Psoas muscle (tissue), 8 donors: ENCODE data around the gene TMEM119. TPM values are rescaled to one million over a fixed set of nuclear protein-coding genes. Genes with fewer than 3 reads are reported as not detected.

Experiments
- ATAC-seq, 4 donors: fragments of 200-7000 bp; cut with Tn5 transposase; one replicate each; pipeline ENCODE4 v1.9.1; 2020; ENCODE audit warnings: moderate library complexity in 3 of 4, mild to moderate bottlenecking in 2 of 4
- DNase-seq, 2 donors: peaks; one replicate each; pipeline ENCODE4 v3.0.0-alpha.2; 2020
- H3K27ac ChIP-seq: fragments of 200-600 bp; one replicate; pipeline ENCODE4 v1.8.0; 2022
- H3K27me3 ChIP-seq, 3 donors: fragments of 200-600 bp in 1 of 3; one replicate each; pipeline versions ENCODE4 v1.6.1 to v1.8.0; 2013 to 2022; ENCODE audit warnings: low read length in 2 of 3, mild to moderate bottlenecking in 2 of 3, moderate library complexity in 1 of 3; ENCODE audit not compliant: insufficient read depth in 3 of 3
- H3K36me3 ChIP-seq, 2 donors: fragments of 200-600 bp in 1 of 2; one replicate each; pipeline versions ENCODE4 v1.6.1 to v1.8.0; 2013 to 2022; ENCODE audit warnings: low read depth in 1 of 2, mild to moderate bottlenecking in 1 of 2, moderate library complexity in 1 of 2; ENCODE audit not compliant: insufficient read depth in 1 of 2
- H3K4me1 ChIP-seq: fragments of 200-600 bp; one replicate; pipeline ENCODE4 v1.8.0; 2022
- H3K4me3 ChIP-seq: fragments of 200-600 bp; one replicate; pipeline ENCODE4 v1.8.0; 2022; ENCODE audit warnings: mild to moderate bottlenecking
- H3K9me3 ChIP-seq: fragments of 200-600 bp; one replicate; pipeline ENCODE4 v1.8.0; 2022
- WGBS, 3 donors: extraction: QIAGEN DNeasy Blood & Tissue Kit; methylation state at CpG; one replicate each; pipeline versions ENCODE4 v1.1.6 to v1.1.7; 2013; 5-methylcytosine and 5-hydroxymethylcytosine counted together
- intact Hi-C, 2 donors: fragments of 100-400 bp; cut with DNase I; formaldehyde crosslinking; loops; one replicate each; pipeline versions ENCODE4 v1.11.0 to v1.14.2; 2022
- polyA plus RNA-seq, 3 donors: library from polyadenylated mRNA; stranded (reverse); fragments of 200-250 nt; gene quantifications; one replicate each; pipeline ENCODE4 v1.2.3, GENCODE V29; 2013
- total RNA-seq, 4 donors: library from RNA; stranded (reverse); fragmentation: NEBNext Ultra II Directional in 2 of 4; extraction: Animal tissue kit (Norgen Biotek cat#: 25700) in 2 of 4; gene quantifications; one replicate each; pipeline versions ENCODE4 v1.2.1 to v1.2.4, GENCODE V29; 2021 to 2023
- TF ChIP-seq, protein P1 (sequence below): fragments of 200-600 bp; IDR thresholded peaks from one replicate; pipeline ENCODE4 v1.8.0; 2022; ENCODE audit warnings: antibody characterized with exemption
- donor health status: healthy with polysubstance abuse.
- donor health status: DM: no; HTN: no; CAD: no; lungs with moderate emphysema.
- donor health status: Bipolar disorder and iron deficiency.
- donor health status: healthy.
- donor health status: DM: yes; HTN: yes; CAD: no.
- donor health status: DM: no; HTN: no; CAD: no.
- donor health status: DM: no; HTN: no; CAD: no.
- donor health status: DM: yes; HTN: yes; CAD: no.

The TMEM119 gene
- total and polyA plus RNA-seq, 7 donors = 0.25 to 2.6 (median 0.36) TPM

DNA sequence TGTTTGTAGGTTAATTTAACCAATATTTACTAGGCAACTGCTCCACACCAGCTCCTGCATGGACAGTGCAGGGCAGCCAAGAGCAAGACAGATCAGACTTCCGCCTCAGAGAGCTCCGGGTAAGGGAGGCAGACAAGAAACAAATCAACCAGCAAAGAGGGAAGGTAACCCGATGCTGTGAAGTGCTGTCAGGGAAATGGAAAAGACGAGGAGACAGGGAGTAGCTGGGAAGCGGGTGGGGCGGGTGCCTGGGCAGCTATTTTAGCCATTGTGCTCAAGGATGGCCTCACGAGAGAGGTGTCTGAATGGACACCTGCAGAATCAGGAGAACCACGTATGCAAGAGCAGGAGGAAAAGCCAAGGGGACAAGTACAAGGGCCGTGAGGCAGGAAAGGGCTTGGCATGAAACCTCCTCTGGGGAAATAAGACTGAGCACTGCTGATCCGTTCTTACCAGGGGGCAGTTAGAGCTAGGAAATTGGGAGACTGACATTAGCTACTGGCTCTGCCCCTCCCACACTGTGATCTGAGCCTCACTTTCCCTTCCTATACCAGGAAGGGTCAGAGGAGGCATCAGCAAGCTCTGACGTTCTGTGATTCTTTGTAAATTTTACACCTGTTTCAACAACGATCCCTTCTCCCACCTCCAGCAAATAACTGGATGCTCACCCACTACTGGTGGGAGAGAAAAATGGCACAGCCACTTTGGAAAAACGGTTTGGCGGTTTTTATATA, 6.5 kb upstream of the TMEM119 start:
- Histone ChIP-seq H3K4me1 (no peaks in the 10 kb centered on the region), H3K27me3 (peaks cover 0 to 3% (median 0%) of the 10 kb centered on the region in 3 donors), H3K36me3 (no peaks in the 10 kb centered on the region), H3K9me3 (no peaks in the 10 kb centered on the region), H3K4me3 (no peak overlapping the region), H3K27ac (no peak overlapping the region)
- intact Hi-C loops = no loop called here
- TF ChIP-seq, protein P1, sequence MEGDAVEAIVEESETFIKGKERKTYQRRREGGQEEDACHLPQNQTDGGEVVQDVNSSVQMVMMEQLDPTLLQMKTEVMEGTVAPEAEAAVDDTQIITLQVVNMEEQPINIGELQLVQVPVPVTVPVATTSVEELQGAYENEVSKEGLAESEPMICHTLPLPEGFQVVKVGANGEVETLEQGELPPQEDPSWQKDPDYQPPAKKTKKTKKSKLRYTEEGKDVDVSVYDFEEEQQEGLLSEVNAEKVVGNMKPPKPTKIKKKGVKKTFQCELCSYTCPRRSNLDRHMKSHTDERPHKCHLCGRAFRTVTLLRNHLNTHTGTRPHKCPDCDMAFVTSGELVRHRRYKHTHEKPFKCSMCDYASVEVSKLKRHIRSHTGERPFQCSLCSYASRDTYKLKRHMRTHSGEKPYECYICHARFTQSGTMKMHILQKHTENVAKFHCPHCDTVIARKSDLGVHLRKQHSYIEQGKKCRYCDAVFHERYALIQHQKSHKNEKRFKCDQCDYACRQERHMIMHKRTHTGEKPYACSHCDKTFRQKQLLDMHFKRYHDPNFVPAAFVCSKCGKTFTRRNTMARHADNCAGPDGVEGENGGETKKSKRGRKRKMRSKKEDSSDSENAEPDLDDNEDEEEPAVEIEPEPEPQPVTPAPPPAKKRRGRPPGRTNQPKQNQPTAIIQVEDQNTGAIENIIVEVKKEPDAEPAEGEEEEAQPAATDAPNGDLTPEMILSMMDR = no peak
- DNase-seq (no peak), ATAC-seq (no peak)
- WGBS, 3 donors = 44 to 45% (median 45%) methylated on average over 14 of the region's 14 CpGs

DNA sequence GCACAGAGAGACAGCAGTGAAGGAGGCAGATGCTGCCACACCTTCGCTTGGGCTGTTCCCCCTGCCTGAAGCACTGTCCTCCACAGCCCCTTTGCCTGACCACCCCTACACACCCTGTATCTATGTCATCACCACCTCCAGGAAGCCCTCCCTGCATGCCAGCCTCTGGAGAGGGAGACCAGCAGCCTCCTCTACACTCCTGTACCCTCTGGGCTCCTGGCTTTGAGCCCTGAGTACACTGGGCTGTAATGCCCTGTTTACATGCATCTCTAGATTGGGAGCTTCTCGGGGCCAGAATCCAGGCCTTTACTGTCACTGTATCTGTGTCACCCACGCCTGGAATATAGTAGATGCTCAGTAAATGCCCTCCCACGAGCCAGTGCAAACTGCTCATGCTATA, 5.9 kb upstream of the TMEM119 start:
- Histone ChIP-seq H3K27me3 (peaks cover 0 to 2% (median 0%) of the 10 kb centered on the region in 3 donors), H3K9me3 (no peaks in the 10 kb centered on the region), H3K4me3 (no peak overlapping the region), H3K27ac (no peak overlapping the region), H3K4me1 (no peaks in the 10 kb centered on the region), H3K36me3 (no peaks in the 10 kb centered on the region)
- 86 to 92% (median 87%) methylated on average over 4 of the region's 4 CpGs for WGBS, 3 donors
- ATAC-seq (no peak), DNase-seq (no peak)
- intact Hi-C loops = no loop called here
- TF ChIP-seq, protein P1 = no peak

DNA sequence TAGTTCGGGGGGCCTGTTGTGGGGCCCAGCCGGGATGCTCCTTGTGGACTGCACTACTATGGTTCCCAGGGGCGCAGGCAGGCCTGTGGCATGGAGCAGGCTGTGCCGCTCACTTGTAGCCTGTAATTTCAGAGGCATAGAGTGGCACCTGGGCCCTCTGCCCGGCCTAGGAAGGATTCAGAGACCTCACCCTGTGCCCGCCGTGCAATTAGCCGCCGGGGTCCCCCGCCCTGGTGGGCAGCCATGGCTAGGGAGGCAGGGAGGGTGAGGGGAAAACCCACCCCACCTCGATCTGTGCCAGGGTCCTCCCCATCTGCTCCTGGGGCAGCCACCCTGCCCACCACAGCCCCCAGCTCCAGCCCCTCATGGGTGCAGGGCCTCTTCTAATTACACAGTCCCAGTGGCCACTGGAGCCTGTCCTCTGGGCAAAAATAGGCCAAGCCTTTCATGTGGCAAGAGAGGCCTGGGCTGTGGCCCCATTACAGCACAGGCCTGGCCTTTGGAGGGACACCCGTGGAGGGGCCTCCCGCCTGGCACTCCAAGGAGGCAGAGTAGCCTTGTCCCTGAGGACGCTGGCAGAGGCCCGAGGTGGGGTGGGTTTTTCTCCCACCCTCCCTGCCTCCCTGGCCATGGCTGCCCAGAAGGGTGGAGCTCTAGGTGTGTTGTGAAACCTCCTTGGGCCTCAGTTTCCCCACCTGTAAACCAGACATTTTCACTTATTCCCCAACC, 5.3 kb upstream of the TMEM119 start:
- Histone ChIP-seq H3K36me3 (no peaks in the 10 kb centered on the region), H3K4me3 (no peak overlapping the region), H3K27me3 (no peaks in the 10 kb centered on the region), H3K4me1 (no peaks in the 10 kb centered on the region), H3K27ac (no peak overlapping the region), H3K9me3 (no peaks in the 10 kb centered on the region)
- no peak for ATAC-seq
- intact Hi-C loops = no loop called here
- TF ChIP-seq, protein P1 = no peak
- WGBS, 3 donors = 82 to 83% (median 82%) methylated on average over 13 to 15 of the region's 15 CpGs
- no peak for DNase-seq

DNA sequence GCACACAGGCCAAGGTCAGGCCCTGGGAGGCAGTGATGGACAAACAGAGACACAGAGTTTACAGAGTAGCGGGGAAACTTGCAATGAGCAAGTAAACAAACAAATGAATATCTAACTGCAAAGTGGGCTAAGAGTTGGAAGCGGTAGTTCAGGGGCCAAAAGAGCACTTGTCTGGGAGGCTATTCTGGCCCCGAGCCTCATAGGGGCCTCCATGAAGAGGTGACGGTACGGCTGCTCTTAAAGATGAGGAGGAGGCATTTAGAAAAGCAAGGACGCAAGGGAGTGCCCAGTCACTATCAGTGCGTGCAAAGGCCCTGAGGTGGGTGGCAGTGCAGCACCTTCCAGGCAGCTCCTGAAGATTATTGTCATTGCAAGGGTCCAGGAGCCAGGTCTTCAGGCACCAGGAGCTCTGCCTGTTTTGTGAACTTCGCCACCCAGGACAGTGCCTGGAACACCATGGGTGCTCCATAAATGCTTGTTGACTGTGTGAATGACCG, 4.4 kb upstream of the TMEM119 start:
- Histone ChIP-seq H3K4me3 (no peak overlapping the region), H3K4me1 (no peaks in the 10 kb centered on the region), H3K9me3 (no peaks in the 10 kb centered on the region), H3K27ac (no peak overlapping the region), H3K27me3 (no peaks in the 10 kb centered on the region), H3K36me3 (no peaks in the 10 kb centered on the region)
- no peak for DNase-seq
- TF ChIP-seq, protein P1 = no peak
- WGBS, 3 donors = 96 to 98% (median 98%) methylated on average over 9 of the region's 9 CpGs
- no peak for ATAC-seq
- intact Hi-C loops = no loop called here
